C1 segment of cervical spinal cord (tissue), 14 donors: ENCODE results near the gene SHH.

Experiments used
- DNase-seq, 14 donors: peaks; one replicate each; lab custom pipeline; 2025; lab: John Stamatoyannopoulos, UW

The SHH gene

DNA sequence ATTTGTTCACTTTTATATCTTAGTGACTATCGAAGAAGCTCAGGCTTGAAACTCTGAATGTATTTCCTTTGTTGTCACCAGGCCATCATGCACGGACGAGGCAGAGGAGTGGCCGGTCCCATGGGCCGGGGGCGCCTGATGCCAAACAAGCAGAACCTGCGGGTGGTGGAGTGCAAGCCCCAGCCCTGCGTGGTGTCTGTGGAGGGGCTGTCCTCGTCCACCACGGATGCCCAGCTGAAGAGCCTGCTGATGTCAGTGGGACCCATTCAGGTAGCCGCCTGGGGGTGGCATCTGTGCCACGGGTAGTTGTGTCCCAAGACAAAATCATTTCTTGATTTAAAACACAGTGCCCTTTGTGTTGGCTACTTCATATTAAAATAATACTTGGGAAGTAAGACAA is 45.9 kb downstream of the SHH start:
- no peak for DNase-seq

DNA sequence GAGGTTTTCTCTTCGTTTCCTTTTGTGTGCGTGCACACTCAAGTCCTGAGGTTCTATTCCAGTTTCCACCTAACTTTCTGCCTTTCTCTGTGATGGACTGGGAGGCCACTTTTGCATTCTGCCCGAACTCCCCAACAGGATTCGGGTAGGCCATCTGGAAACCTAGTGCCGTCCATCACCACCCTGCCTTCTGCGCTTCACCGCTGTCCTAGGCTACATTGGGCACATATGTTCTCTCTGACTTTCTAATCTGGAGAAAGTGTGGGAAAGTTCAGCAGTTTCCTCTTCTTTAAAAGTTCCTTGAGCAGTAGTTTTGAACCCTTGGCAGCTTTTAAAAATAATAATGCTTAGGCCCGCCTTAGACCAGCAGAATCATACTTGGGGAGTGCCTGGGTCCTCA is 46.8 kb downstream of the SHH start:
- DNase-seq = no peak

DNA sequence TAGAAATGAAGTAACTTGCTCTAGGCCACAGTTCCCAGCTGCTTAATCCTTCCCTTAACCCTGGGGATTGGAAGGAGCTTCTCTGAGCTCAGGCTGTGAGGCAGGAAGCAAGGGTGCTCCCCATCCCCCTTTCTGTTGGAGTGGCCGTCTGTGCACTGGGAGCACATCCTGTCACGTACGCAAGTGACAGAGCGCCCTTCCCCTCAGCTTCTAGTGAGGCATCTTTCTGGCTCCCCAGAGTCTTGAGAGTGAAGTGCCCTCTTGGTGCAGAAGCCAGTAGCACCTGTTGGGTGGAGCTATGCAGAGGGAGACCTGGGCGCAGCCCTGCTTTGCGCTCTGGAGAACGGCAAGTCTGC is 47.8 kb downstream of the SHH start:
- no peak for DNase-seq

DNA sequence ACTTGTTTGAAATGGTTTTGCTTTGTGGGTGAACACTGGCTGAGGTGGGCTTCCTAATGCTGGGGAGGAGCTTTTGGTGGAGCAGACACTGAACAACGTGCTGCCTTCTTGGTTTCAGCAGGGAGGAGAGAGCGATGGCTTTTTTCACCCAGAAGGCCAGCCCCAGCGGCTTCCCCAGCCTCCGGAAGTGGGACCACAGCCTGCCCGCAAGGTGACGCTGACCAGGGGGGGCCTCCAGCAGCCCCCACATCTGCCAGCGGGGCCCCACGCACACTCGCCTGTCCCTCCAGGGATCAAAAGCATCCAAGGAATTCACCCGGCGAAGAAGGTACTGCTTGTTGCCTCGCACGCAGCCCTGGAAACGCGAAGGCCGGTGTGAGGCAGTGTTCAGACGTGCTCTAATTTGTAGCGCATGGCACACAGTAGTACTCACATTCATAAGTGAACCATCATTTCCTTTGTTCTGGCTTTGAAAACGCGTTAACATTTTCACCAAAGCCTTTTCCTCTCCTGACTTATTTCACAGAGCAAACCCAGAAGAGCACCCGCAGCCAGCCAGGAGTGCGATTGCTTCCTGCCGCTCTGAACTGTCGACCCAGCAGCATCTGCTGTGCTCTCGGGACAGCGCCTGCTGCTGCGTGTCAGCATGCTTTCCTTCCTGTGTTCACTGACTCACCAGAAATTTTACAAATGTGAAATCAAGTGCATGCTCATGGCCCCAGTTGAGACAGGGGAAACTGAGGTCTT is 48.4 kb downstream of the SHH start:
- DNase-seq = peak in 1 of 14 donors; percentile 20

- DNase-seq = no peak
Measured at GRCh38 chr7:155763122-155763521, 49.1 kb downstream of the SHH start.

DNA sequence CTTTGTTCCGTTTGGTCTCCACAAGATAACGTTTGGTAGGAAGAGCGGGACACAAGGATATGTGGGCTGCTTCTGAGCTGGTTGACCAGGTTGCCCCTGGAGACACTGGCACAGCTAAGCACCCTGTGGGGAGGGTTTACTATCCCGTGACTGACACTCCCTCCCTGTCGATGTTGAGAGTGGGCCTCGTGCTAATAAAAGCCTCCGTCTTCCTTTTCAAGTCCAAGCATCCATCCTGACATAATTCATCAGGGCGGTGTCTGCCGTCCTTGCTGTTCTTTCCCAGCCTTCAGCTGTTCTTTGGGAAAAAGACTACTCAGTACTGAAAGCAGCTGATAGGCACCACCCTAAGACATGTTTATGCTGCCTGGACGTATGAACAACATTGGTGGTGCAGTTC is 49.6 kb downstream of the SHH start:
- DNase-seq = peak in 1 of 14 donors; percentile 15

GRCh38 chr7:155762036-155762435 is 50.2 kb downstream of the SHH start:
- no peak for DNase-seq

DNA sequence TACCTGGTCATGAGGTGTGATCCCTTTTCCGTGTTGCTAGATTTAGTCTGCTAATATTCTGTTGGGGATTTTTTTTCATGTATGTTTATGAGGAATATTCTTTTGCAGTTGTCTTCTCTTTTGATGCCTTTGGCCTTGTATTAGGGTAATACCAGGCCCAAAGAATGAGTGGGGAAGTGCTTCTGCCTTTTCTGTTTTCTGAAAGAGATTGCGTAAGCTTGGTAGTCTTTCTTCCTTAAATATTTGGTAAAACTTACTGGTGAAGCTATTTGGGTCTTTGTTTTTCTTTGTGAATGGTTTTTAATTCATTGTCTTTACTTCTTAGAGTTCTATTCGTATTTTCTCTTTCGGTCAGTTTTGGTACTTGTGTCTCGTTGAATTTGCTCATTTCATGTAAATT is 51.1 kb downstream of the SHH start:
- no peak for DNase-seq

DNA sequence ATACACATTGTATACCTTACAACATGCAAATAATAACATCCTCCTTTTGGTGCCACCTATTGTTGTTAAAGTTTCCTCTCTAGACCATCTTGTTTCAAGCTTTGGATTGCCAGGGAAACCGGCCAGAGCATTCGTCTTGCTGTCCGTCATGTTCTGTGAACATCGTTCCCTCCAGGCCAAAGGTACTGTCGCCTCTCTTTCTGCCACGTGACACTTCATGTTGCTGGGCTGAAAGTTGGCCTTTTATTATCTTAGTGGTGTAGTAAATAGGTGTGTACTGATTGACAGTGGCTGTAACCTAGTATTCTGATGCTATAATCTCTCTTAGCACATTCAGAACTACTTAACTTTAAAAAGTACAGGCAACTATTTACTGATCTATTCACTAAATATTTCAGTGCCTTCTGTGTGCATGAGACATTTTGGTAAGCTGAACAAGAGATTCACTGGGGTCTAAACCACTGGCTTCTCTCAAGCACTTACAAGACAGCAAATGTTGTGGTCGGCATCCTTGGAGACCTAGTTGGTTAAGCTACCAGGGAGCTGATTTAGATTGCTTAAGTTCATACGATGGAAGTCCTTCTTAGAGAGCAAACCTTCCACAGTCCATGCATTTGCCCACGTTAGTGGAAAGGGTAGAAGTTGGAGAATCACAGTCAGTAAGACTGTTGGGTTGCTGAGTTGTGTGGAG is 52.4 kb downstream of the SHH start:
- DNase-seq = no peak

GRCh38 chr7:155758348-155758747 is 53.9 kb downstream of the SHH start:
- DNase-seq = no peak

- no peak for DNase-seq
Measured at GRCh38 chr7:155756322-155756721, 55.9 kb downstream of the SHH start.

- no peak for DNase-seq
Measured at GRCh38 chr7:155755026-155755425, 57.2 kb downstream of the SHH start.

GRCh38 chr7:155754165-155754564 is 58.1 kb downstream of the SHH start:
- no peak for DNase-seq

- peak in 1 of 14 donors; percentile 76 for DNase-seq
Measured at GRCh38 chr7:155753446-155753965, 58.8 kb downstream of the SHH start.

DNA sequence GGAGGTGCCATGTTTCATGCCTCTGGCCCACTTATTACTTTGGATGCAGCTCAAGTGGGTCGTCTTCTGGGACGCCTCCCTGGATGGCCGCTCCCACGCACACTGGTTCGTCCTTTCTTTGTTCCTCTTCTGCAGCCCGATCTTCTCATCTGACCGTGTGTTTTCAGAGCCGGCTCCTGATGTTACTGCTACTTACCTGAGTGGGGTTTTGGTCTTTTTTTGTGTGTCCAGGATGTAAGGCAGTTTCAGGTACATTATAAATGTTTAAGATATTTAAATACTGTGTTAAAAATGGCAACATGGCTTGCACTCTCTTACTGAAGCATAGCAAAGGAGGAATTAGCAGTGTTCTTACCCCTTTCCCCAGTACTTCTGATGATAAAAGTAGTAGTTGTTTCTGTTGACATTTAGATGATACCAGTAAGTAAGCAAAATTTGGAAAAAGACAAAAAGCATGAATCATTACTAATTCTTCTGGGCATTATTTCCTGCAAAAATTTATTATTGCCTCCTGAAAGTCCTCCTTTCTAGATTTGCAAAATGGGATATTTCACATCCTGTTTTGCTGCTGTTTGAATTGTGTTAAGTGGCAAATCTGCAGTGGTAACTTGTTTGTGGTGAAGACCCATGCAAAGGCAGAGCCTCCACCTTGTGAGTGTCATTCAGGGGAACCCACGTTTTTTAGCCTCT is 59.4 kb downstream of the SHH start:
- DNase-seq = peak in 1 of 14 donors; percentile 28

- DNase-seq = no peak
Measured at GRCh38 chr7:155751409-155751808, 60.9 kb downstream of the SHH start.

- DNase-seq = peak in 1 of 14 donors; percentile 77
Measured at GRCh38 chr7:155750255-155751125, 61.8 kb downstream of the SHH start.
